Body of pancreas (tissue), 4 donors: Measurements from ENCODE around the gene PPP1R26. TPM values are rescaled to one million over a fixed set of nuclear protein-coding genes. Genes with fewer than 3 reads are reported as not detected.

Source experiments
- ATAC-seq: fragments of 150-250 bp; one replicate; pipeline ENCODE4 v1.9.1; 2016
- DNase-seq, 4 donors: peaks; one replicate each; pipeline ENCODE4 v3.0.0-alpha.2; 2019
- H3K27ac ChIP-seq, 4 donors: fragments of 200-600 bp; sonication (generic); 1 replicate in 3 of 4; 2 replicates in 1 of 4; pipeline versions ENCODE4 v1.5.1 to v1.6.1; 2016 to 2019; ENCODE audit warnings: mild to moderate bottlenecking in 1 of 4, mixed read lengths in 1 of 4, moderate library complexity in 1 of 4
- H3K27me3 ChIP-seq, 2 donors: fragments of 200-600 bp; sonication (generic); one replicate each; pipeline ENCODE4 v1.6.0; 2016; ENCODE audit warnings: mild to moderate bottlenecking in 1 of 2
- H3K36me3 ChIP-seq, 2 donors: fragments of 200-600 bp; sonication (generic); replicated peaks in 1 of 2; 2 replicates each; pipeline ENCODE4 v1.5.1; 2016; ENCODE audit warnings: low read depth in 2 of 2; ENCODE audit not compliant: insufficient read depth in 1 of 2
- H3K4me1 ChIP-seq: fragments of 200-600 bp; sonication (generic); one replicate; pipeline ENCODE4 v1.6.0; 2016
- H3K4me3 ChIP-seq, 2 donors: fragments of 200-600 bp; sonication (generic); 1 replicate in 1 of 2; 2 replicates in 1 of 2; pipeline ENCODE4 v1.5.1; 2016 to 2019
- H3K9me3 ChIP-seq, 3 donors: fragments of 200-600 bp; sonication (generic); 1 replicate in 2 of 3; 2 replicates in 1 of 3; pipeline ENCODE4 v1.5.1; 2016
- CTCF ChIP-seq, 7 experiments: fragments of 450-650 bp in 4 of 7; fragments of 200-600 bp in 3 of 7; sonication (generic) in 3 of 7; IDR thresholded peaks; one replicate each; pipeline ENCODE4 v1.5.1; 2016 to 2019; ENCODE audit warnings: antibody characterized with exemption in 7 of 7
- POLR2A ChIP-seq, 3 donors: fragments of 450-650 bp; IDR thresholded peaks; one replicate each; pipeline ENCODE4 v1.6.1; 2016; ENCODE audit warnings: antibody characterized with exemption in 3 of 3, mild to moderate bottlenecking in 2 of 3
- WGBS, 2 donors: methylation state at CpG; one replicate each; pipeline ENCODE4 v1.1.5; 2017; 5-methylcytosine and 5-hydroxymethylcytosine counted together
- intact Hi-C: fragments of 100-400 bp; cut with DNase I; formaldehyde crosslinking; loops from one replicate; pipeline ENCODE4 v1.15.1; 2023
- total RNA-seq, 2 donors: library from RNA; depleted of rRNA; stranded (reverse); fragments of >200 nt; gene quantifications; one replicate each; pipeline ENCODE4 v1.1.0, GENCODE V29; 2016

The PPP1R26 gene
- total RNA-seq, 2 donors from 2014 or later, result 17.8 to 17.9 TPM

- no peak overlapping the region for H3K4me3 ChIP-seq
- peaks cover 0 to 20% of the 10 kb centered on the region in 2 donors for H3K36me3 ChIP-seq
- peaks cover 15% of the 10 kb centered on the region for H3K4me1 ChIP-seq
- DNase-seq (no peak), ATAC-seq (no peak)
- 91 to 92% methylated on average over 14 to 18 of the region's 21 CpGs for WGBS, 2 donors
- no peaks in the 10 kb centered on the region for H3K9me3 ChIP-seq
- no peak for TF ChIP-seq POLR2A (IDR thresholded peaks at IDR 0.05)
- no peak for TF ChIP-seq CTCF (IDR thresholded peaks at IDR 0.05)
- intact Hi-C loops, result no loop called here
- H3K27ac ChIP-seq, result no peak overlapping the region
- H3K27me3 ChIP-seq, result no peaks in the 10 kb centered on the region
Measured at GRCh38 chr9:135485832-135486231, 6.2 kb downstream of the PPP1R26 start.

- Histone ChIP-seq H3K9me3 (no peaks in the 10 kb centered on the region), H3K4me3 (no peak overlapping the region), H3K36me3 (peaks cover 0 to 20% of the 10 kb centered on the region in 2 donors), H3K27me3 (no peaks in the 10 kb centered on the region), H3K27ac (no peak overlapping the region), H3K4me1 (peaks cover 8% of the 10 kb centered on the region)
- intact Hi-C loops, result no loop called here
- ATAC-seq, result no peak
- WGBS, 2 donors, result 93% methylated on average over 23 to 33 of the region's 33 CpGs
- no peak for DNase-seq
- TF ChIP-seq CTCF (IDR thresholded peaks at IDR 0.05), result no peak
- TF ChIP-seq POLR2A (IDR thresholded peaks at IDR 0.05), result no peak
Measured at GRCh38 chr9:135486267-135487065, 6.9 kb downstream of the PPP1R26 start.

- ATAC-seq, result no peak
- Histone ChIP-seq H3K9me3 (no peaks in the 10 kb centered on the region), H3K36me3 (peaks cover 0 to 20% of the 10 kb centered on the region in 2 donors), H3K4me1 (no peaks in the 10 kb centered on the region), H3K4me3 (no peak overlapping the region), H3K27me3 (no peaks in the 10 kb centered on the region), H3K27ac (no peak overlapping the region)
- no peak for TF ChIP-seq POLR2A (IDR thresholded peaks at IDR 0.05)
- no peak for TF ChIP-seq CTCF (IDR thresholded peaks at IDR 0.05)
- no peak for DNase-seq
- 92 to 96% methylated on average over 12 to 31 of the region's 40 CpGs for WGBS, 2 donors
- intact Hi-C loops, result no loop called here
Measured at GRCh38 chr9:135487281-135488012, 7.9 kb downstream of the PPP1R26 start.

- no peak for DNase-seq
- no peaks in the 10 kb centered on the region for H3K4me1 ChIP-seq
- no peaks in the 10 kb centered on the region for H3K9me3 ChIP-seq
- 94% methylated on average over 18 of the region's 18 CpGs for WGBS, 2 donors
- H3K27ac ChIP-seq, result no peak overlapping the region
- TF ChIP-seq CTCF (IDR thresholded peaks at IDR 0.05) (no peak), POLR2A (IDR thresholded peaks at IDR 0.05) (no peak)
- H3K36me3 ChIP-seq, result peaks cover 0 to 20% of the 10 kb centered on the region in 2 donors
- intact Hi-C loops, result no loop called here
- no peaks in the 10 kb centered on the region for H3K27me3 ChIP-seq
- H3K4me3 ChIP-seq, result no peak overlapping the region
- ATAC-seq, result no peak
Measured at GRCh38 chr9:135488013-135488330, 8.4 kb downstream of the PPP1R26 start.
